Colonic mucosa (tissue), 4 donors: ENCODE results near the gene PBXIP1. TPM values are rescaled to one million over a fixed set of nuclear protein-coding genes. Genes with fewer than 3 reads are reported as not detected.

Experiments
- DNase-seq: peaks from one replicate; pipeline ENCODE4 v3.0.0-alpha.2; 2020
- H3K27ac ChIP-seq: fragments of 200-600 bp; one replicate; pipeline ENCODE4 v1.8.0; 2021
- H3K27me3 ChIP-seq: fragments of 200-600 bp; one replicate; pipeline ENCODE4 v1.8.0; 2021
- H3K36me3 ChIP-seq: fragments of 200-600 bp; one replicate; pipeline ENCODE4 v1.8.0; 2021
- H3K4me1 ChIP-seq: fragments of 200-600 bp; one replicate; pipeline ENCODE4 v1.8.0; 2021; ENCODE audit warnings: mild to moderate bottlenecking
- H3K4me3 ChIP-seq: fragments of 200-600 bp; one replicate; pipeline ENCODE4 v1.8.0; 2021
- H3K9ac ChIP-seq, 2 donors: one replicate each; pipeline ENCODE4 v1.7.0; 2013; ENCODE audit warnings: control low read depth in 2 of 2, low read depth in 2 of 2, low read length in 2 of 2
- H3K9me3 ChIP-seq: fragments of 200-600 bp; one replicate; pipeline ENCODE4 v1.8.0; 2021
- CTCF ChIP-seq: fragments of 200-600 bp; IDR thresholded peaks from one replicate; pipeline ENCODE4 v1.8.0; 2022; ENCODE audit warnings: antibody characterized with exemption, mild to moderate bottlenecking
- intact Hi-C: fragments of 100-400 bp; cut with DNase I; formaldehyde crosslinking; loops from one replicate; pipeline ENCODE4 v1.14.1; 2022
- total RNA-seq, 2 donors: library from RNA; stranded (reverse); fragmentation: NEBNext Ultra II Directional in 1 of 2; extraction: Animal tissue kit (Norgen Biotek cat#: 25700) in 1 of 2; gene quantifications; one replicate each; pipeline ENCODE4 v1.2.1, GENCODE V29; 2021
- donor health status: healthy.
- donor health status: DM: no; HTN: no; CAD: no.
- donor health status: DM: no; HTN: no; CAD: no.

The PBXIP1 gene
- total RNA-seq, 2 donors from 2014 or later, result 22.0 to 51.4 TPM

DNA sequence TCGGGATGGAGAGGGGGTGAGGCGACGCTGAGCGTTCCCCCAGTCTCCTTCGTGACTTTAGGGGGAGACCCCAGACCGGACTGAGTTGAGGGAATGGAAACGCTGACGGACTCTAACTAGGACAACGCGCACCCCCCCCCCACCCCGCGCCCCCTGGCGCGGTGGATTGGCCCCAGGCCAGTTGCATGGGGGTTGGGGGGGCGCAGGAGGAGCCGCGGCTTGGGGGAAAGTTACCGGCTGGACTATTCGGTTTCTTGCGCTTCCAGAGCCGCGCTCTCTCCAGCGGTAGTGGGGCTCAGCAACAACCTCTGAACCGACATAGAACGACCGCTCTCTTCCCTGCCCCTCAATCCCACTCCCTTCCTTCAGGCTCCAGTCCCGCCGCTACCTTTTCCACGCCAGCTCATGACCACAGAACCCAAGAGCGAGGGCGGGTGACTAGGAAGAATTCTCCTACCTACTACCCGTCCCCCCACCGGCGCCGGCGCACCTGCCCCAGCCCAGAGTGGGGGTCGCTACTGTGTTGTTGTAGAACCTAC is 47.4 kb upstream of the PBXIP1 start:
- peak overlapping the region; percentile 97 to 100 for H3K9ac ChIP-seq
- no peaks in the 10 kb centered on the region for H3K9me3 ChIP-seq
- peak overlapping the region; percentile 83 for H3K4me3 ChIP-seq
- peak; percentile 52 for DNase-seq
- peak overlapping the region; percentile 94 for H3K27ac ChIP-seq
- intact Hi-C loops, result no loop called here
- no peaks in the 10 kb centered on the region for H3K36me3 ChIP-seq
- no peak for TF ChIP-seq CTCF
- H3K27me3 ChIP-seq, result no peaks in the 10 kb centered on the region
- peaks cover 34% of the 10 kb centered on the region for H3K4me1 ChIP-seq

DNA sequence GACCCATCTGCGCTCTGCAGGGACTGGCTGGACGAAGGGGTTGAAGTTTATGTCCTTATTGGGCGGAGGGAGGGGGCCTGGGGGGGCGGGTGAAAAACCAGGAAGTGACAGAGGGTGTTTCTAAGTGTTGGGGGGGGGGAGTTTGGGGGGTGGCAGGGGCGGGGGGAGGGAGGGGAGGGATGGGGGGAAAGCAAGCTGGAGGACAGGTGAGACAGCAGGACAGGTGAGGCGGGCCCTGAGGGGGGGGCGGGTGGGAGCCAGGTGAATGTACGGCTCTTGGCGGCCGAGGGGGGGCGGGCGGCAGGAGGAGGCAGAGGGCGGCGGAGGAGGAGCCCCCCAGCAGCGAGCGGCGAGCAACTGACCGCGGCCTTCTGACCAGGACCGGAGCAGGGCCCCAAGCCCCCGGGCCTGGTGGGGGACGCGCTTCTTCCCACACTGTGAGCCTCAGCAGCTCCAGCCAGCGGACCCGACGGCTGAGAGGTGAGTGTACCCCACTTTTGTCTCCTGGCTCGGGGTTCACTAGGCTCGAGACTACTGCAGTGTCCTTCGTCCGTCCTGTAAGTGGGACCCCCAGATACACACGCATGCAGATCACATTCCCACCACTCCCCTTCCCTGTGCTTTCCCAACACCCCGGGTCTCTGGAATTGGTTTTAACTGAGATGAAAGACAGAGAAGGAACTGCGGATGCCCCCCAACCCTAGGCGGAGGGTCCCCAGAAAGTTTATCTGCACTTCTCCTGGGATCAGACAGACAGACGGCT is 46.7 kb upstream of the PBXIP1 start, which contains the start of gene ZBTB7B:
TSS of gene ZBTB7B (plus strand) at position 339 of the 763 bp plus-strand sequence. CDS start 11,859 bp downstream, outside the sequence.
- intact Hi-C loops, result no loop called here
- H3K27ac ChIP-seq, result peak within 1 kb of the TSS; percentile 95
- H3K4me1 ChIP-seq, result peaks cover 28% of the 10 kb centered on the region
- H3K4me3 ChIP-seq, result peak within 1 kb of the TSS; percentile 83
- H3K27me3 ChIP-seq, result no peaks in the 10 kb centered on the region
- no peaks in the 10 kb centered on the region for H3K36me3 ChIP-seq
- no peak for TF ChIP-seq CTCF
- DNase-seq, result peak; percentile 59
- peak within 1 kb of the TSS; percentile 97 to 100 for H3K9ac ChIP-seq
- H3K9me3 ChIP-seq, result no peaks in the 10 kb centered on the region

DNA sequence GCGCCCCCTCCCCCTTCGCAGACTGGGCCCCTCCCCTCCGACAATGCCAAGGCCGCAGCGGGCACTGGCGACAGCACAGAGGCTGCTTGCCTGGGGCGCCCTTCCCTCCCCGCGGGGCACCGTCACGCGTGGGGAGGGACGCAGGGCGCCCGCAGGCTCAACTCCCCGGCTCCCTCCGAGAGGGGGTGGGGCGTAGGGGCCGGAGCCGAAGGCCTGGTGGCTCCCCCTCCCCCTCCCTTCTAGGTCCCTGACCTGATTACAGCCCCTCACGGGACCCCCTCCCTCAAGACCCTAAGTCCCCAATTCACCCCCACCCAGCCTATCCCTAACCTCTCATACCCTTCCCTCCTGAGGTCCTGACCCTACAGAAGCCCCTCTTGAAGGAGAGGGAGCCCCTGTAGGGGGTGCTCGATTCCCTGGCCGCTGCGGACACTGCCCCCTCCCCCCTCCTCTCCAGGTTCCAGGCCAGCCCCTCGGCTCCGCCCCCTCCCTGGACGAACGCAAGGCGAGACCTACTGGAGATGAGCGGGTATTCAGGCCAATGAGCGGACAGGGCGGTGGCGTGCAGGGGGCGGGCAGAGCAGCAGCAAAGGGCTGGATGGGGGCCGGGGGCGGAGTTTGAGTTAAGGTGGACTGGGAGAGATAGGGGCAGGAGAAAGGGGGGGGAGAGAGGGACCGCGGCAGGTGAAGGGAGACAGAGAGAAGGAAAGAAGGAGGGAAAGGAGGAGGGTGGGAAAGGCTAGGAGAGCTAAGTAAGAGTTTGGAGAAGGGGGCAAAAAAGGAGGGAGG is 46.0 kb upstream of the PBXIP1 start:
- DNase-seq, result peak; percentile 100
- no peak for TF ChIP-seq CTCF
- no peaks in the 10 kb centered on the region for H3K27me3 ChIP-seq
- peaks cover 23% of the 10 kb centered on the region for H3K4me1 ChIP-seq
- no peaks in the 10 kb centered on the region for H3K9me3 ChIP-seq
- peak overlapping the region; percentile 87 to 92 for H3K9ac ChIP-seq
- peak overlapping the region; percentile 83 for H3K4me3 ChIP-seq
- H3K36me3 ChIP-seq, result no peaks in the 10 kb centered on the region
- intact Hi-C loops, result no loop called here
- H3K27ac ChIP-seq, result peak overlapping the region; percentile 95

DNA sequence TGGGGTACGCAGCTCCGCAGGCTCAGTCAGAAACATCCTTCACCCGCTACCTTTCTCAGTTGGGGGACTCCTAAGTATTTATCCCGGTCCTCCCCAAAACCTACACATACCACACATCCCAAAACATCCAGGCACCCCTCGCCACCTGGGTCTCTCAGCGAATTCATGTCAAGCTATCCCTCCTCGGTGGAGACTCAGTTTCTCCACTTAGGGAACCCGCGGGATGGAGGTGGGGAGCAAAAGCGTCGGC is 45.5 kb upstream of the PBXIP1 start:
- DNase-seq, result no peak
- Histone ChIP-seq H3K4me1 (peaks cover 22% of the 10 kb centered on the region), H3K27me3 (no peaks in the 10 kb centered on the region), H3K9ac (peak overlapping the region; percentile 87 to 92), H3K27ac (peak overlapping the region; percentile 95), H3K36me3 (no peaks in the 10 kb centered on the region), H3K9me3 (no peaks in the 10 kb centered on the region), H3K4me3 (peak overlapping the region; percentile 83)
- intact Hi-C loops, result no loop called here
- no peak for TF ChIP-seq CTCF

DNA sequence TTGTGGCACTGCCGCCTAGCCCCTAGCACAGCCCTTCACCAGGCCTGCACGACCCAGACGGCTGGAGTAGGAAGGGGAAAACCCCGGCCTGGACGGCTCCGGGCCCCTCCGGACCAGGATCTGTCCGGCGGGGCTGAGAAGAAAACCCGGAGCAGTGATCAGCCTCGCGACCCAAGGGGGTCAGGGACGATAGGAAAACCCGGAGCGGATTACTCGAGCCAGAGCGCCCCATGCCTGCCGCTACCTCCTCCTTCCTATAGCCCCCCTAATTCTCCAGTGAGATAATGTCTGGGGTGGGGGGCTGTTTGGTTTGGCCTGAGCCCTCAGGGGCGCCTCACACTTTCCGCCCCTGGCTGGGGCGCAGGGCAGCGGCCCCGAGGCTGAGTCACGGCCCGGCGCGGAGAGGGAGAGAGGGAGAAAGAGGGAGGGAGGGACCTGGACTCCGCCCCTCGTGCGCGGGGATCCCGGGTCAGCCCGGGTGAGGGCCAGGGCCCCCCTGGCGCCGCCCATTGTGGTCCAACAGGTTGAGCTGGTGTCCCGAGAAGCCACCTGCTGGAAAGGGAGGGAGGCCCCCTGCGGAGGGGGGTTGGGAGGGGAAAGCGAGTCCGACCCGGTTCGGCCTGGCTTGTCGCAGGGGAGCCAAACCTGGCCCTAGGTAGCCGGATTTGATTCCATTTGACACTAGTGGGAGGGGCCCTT is 45.0 kb upstream of the PBXIP1 start:
- DNase-seq, result peak; percentile 98
- Histone ChIP-seq H3K36me3 (no peaks in the 10 kb centered on the region), H3K27ac (peak overlapping the region; percentile 95), H3K9me3 (no peaks in the 10 kb centered on the region), H3K4me3 (peak overlapping the region; percentile 83), H3K27me3 (no peaks in the 10 kb centered on the region), H3K9ac (peak overlapping the region; percentile 87 to 92), H3K4me1 (peaks cover 17% of the 10 kb centered on the region)
- intact Hi-C loops, result no loop called here
- no peak for TF ChIP-seq CTCF
